Measurements from ENCODE around the gene RAB17.

GRCh38 chr2:237599465-237600110, 9.1 kb upstream of the RAB17 start:
- no peak for TF ChIP-seq POLR2A (IDR thresholded peaks at IDR 0.05)
- no peak for TF ChIP-seq CTCF (IDR thresholded peaks at IDR 0.05)

Data from thyroid gland (tissue), 4 donors.